Lower leg skin (tissue), 4 donors: ENCODE results near the gene KDM4F. TPM values are rescaled to one million over a fixed set of nuclear protein-coding genes. Genes with fewer than 3 reads are reported as not detected.
A peak's percentile ranks its signal among the peaks of the same experiment; 100 is the strongest.

Source experiments
- DNase-seq, 2 donors: peaks; one replicate each; pipeline ENCODE4 v3.0.0-alpha.2; 2019; ENCODE audit warnings: low spot score in 2 of 2
- H3K4me3 ChIP-seq: fragments of 200-600 bp; sonication (generic); 2 replicates; pipeline ENCODE4 v1.5.1; 2017; ENCODE audit warnings: mild to moderate bottlenecking, low read depth; ENCODE audit not compliant: poor library complexity, severe bottlenecking
- POLR2A ChIP-seq, 2 donors: fragments of 450-650 bp; IDR thresholded peaks; one replicate each; pipeline ENCODE4 v1.6.1; 2016 to 2017; ENCODE audit warnings: antibody characterized with exemption in 2 of 2, mild to moderate bottlenecking in 1 of 2, moderate library complexity in 1 of 2
- WGBS, 2 donors: methylation state at CpG; one replicate each; pipeline ENCODE4 v1.1.5; 2018; 5-methylcytosine and 5-hydroxymethylcytosine counted together
- intact Hi-C: fragments of 100-400 bp; cut with DNase I; formaldehyde crosslinking; loops from one replicate; pipeline ENCODE4 v1.15.0; 2023; ENCODE audit warnings: low total_unique reads
- total RNA-seq, 4 donors: library from RNA; depleted of rRNA; stranded (reverse); fragments of >200 nt; gene quantifications; one replicate each; pipeline ENCODE4 v1.1.0, GENCODE V29; 2016
- TF ChIP-seq, protein P1 (sequence below), 3 donors: fragments of 450-650 bp; IDR thresholded peaks; one replicate each; pipeline ENCODE4 v1.5.1; 2016; ENCODE audit warnings: antibody characterized with exemption in 3 of 3, mild to moderate bottlenecking in 3 of 3, moderate library complexity in 2 of 3

KDM4F gene
- total RNA-seq, 4 donors from 2014 or later: not detected

DNA sequence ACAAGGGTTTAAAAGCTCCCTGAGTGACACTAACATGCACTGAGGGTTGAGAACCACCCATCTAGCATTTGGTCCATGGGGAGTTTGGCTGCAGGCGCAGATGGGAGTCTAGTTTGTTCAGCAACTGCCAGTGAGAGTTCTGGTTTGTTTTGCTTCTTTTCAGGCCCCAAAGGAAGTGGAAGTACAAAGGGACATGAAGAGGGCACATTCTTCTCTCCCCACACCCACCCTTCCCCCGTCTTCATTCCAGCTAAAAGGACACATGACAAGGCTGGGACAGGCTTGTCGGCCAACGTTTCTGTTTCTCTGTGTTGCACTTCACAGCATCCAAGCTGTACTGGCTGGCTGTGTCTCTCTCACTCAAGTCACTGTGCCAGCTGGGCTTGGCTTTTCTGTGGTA is 32.2 kb downstream of the KDM4F start:
- WGBS, 2 donors: 46% methylated on average over 4 of the region's 4 CpGs
- peak in 1 of 2 donors; percentile 30 for DNase-seq
- no peak overlapping the region for H3K4me3 ChIP-seq
- TF ChIP-seq POLR2A (IDR thresholded peaks at IDR 0.05): no peak
- TF ChIP-seq, protein P1, sequence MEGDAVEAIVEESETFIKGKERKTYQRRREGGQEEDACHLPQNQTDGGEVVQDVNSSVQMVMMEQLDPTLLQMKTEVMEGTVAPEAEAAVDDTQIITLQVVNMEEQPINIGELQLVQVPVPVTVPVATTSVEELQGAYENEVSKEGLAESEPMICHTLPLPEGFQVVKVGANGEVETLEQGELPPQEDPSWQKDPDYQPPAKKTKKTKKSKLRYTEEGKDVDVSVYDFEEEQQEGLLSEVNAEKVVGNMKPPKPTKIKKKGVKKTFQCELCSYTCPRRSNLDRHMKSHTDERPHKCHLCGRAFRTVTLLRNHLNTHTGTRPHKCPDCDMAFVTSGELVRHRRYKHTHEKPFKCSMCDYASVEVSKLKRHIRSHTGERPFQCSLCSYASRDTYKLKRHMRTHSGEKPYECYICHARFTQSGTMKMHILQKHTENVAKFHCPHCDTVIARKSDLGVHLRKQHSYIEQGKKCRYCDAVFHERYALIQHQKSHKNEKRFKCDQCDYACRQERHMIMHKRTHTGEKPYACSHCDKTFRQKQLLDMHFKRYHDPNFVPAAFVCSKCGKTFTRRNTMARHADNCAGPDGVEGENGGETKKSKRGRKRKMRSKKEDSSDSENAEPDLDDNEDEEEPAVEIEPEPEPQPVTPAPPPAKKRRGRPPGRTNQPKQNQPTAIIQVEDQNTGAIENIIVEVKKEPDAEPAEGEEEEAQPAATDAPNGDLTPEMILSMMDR (IDR thresholded peaks at IDR 0.05): no peak
- intact Hi-C loops: no loop called here

DNA sequence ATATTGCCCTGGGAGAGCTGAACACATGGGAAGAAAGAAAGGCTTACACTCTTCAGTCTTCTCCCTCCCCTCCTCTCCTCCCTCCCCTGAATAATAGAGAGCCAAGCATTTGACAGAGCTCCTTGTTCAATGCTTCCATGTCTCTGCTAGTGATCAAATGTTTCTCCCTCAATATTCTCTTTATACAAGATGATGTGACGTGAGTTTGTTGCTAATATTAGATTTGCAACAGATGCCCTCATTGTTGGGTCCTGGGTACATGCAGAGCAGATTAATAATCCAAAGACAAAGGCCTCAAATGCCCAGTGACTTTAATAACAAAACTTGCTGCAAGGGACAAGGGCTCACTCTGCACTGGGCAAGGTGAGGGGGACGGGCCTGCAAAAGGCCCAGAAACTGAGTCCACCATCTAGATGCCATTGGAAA is 33.4 kb downstream of the KDM4F start:
- no peak overlapping the region for H3K4me3 ChIP-seq
- 88 to 92% methylated on average over 2 of the region's 2 CpGs for WGBS, 2 donors
- no peak for DNase-seq
- intact Hi-C loops: no loop called here
- TF ChIP-seq, protein P1 (IDR thresholded peaks at IDR 0.05): no peak
- TF ChIP-seq POLR2A (IDR thresholded peaks at IDR 0.05): no peak

DNA sequence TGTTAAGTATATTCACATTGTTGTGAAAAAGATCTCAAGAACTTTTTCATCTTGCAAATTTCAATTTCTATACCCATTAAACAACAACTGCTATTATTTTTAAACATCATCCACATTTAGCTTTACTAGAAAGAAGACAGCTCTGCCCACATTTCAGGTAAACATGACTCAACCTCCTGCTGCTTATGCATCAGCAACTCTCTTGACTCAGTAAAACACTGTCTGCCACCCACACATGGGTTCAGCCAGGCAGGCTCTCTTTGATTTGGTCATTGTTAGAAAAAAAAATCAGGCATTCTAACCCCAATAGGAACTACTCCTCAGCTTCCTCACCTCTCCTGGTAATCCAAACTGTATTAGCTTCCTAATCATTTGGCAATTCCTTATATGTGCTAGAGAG is 35.3 kb downstream of the KDM4F start:
- intact Hi-C loops: no loop called here
- H3K4me3 ChIP-seq: no peak overlapping the region
- TF ChIP-seq POLR2A (IDR thresholded peaks at IDR 0.05): no peak
- TF ChIP-seq, protein P1 (IDR thresholded peaks at IDR 0.05): no peak
- no peak for DNase-seq

DNA sequence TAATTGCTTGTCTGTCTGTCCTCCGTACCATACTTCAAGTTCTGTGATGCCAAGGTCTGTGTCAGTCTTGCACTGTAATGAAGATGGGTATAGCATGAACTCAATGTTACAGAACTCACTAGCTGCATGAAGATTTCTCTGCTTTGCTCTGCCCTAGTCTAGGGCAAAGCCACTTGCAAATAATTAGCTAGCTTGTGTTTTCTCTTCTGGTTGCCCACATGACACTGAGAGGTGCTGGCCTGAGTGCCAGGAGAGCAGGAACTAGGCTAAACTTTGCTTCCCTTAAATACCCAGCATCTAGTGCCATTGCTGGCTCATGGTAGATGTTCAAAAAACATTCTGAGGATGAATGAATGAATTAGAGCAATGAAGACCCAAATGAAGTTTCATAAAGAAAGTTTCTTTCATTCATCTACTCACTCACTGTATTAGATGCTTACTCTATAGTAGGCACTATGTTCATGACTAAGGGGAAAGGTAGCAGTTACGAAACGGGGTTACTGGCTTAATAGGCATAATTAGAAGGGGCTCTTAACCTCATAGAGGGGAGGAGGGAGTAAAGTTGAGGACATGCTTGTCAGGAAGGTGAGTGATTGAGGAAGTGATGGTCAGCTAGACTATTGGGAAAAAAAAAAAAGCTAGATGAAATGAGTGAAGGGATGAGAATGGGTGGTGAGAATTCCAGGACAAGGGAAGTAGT is 36.0 kb downstream of the KDM4F start:
- intact Hi-C loops: no loop called here
- WGBS, 2 donors: 90 to 92% methylated on average over 3 of the region's 3 CpGs
- TF ChIP-seq POLR2A (IDR thresholded peaks at IDR 0.05): no peak
- TF ChIP-seq, protein P1 (IDR thresholded peaks at IDR 0.05): no peak

DNA sequence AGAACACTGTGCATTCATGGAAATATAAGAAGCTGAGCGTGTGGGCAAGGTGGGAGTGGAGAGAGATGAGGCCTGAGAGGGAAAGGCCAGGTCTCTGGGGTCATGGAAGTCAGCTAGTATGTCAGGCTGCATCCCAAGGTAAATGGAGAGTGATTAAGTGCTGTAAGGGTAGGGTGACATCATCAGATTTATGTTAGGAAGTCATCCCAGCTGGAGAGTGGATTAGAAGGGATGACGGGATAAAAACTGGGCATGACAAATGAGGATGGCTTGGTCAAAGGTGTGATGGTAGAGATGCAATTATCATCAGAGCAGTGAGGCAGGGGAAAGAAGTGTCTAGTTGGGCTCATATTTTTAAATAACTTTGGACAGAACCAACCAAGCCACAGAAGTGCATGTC is 36.9 kb downstream of the KDM4F start:
- no peak for TF ChIP-seq POLR2A (IDR thresholded peaks at IDR 0.05)
- TF ChIP-seq, protein P1 (IDR thresholded peaks at IDR 0.05): no peak
- intact Hi-C loops: no loop called here
- no peak for DNase-seq
- no peak overlapping the region for H3K4me3 ChIP-seq
- 93 to 95% methylated on average over 2 of the region's 2 CpGs for WGBS, 2 donors

More for the DNA sequence above, 36.0 kb downstream of the KDM4F start:
- no peak for DNase-seq
- no peak overlapping the region for H3K4me3 ChIP-seq
